Measurements from ENCODE around the gene PREX1.

The PREX1 gene

GRCh38 chr20:48649104-48649626 lies 178.6 kb downstream of the PREX1 start:
- ATAC-seq: no peak

GRCh38 chr20:48648482-48649051 lies 179.2 kb downstream of the PREX1 start:
- TF ChIP-seq ESRRG (CRISPR knock-in tag; IDR thresholded peaks at IDR 0.05) (no peak), ARNTL (CRISPR knock-in tag; IDR thresholded peaks at IDR 0.05; ENCODE audit: borderline replicate concordance, low read depth) (no peak), BACH2 (CRISPR knock-in tag; IDR thresholded peaks at IDR 0.05; ENCODE audit: borderline replicate concordance) (no peak), PPARA (CRISPR knock-in tag; IDR thresholded peaks at IDR 0.05; ENCODE audit: borderline replicate concordance) (no peak), PATZ1 (CRISPR knock-in tag; IDR thresholded peaks at IDR 0.05; ENCODE audit: borderline replicate concordance) (no peak), ZNF8 (CRISPR knock-in tag; IDR thresholded peaks at IDR 0.05) (no peak), CREB5 (CRISPR knock-in tag; IDR thresholded peaks at IDR 0.05; ENCODE audit: low read depth) (no peak), CSRNP3 (CRISPR knock-in tag; IDR thresholded peaks at IDR 0.05) (no peak), ZNF70 (CRISPR knock-in tag; IDR thresholded peaks at IDR 0.05) (no peak), ZFP30 (CRISPR knock-in tag; IDR thresholded peaks at IDR 0.05) (no peak), ZNF565 (CRISPR knock-in tag; conservative IDR thresholded peaks at IDR 0.05; ENCODE audit: low read depth) (no peak), RARB (CRISPR knock-in tag; IDR thresholded peaks at IDR 0.05) (no peak), POU6F1 (CRISPR knock-in tag; IDR thresholded peaks at IDR 0.05; ENCODE audit: borderline replicate concordance, low read depth) (no peak), OSR1 (CRISPR knock-in tag; IDR thresholded peaks at IDR 0.05) (no peak), ZFP3 (CRISPR knock-in tag; IDR thresholded peaks at IDR 0.05) (no peak), GLIS3 (CRISPR knock-in tag; IDR thresholded peaks at IDR 0.05) (no peak)
- ATAC-seq: no peak

More at GRCh38 chr20:48649104-48649626, 178.6 kb downstream of the PREX1 start:
- TF ChIP-seq ZNF565 (CRISPR knock-in tag; conservative IDR thresholded peaks at IDR 0.05; ENCODE audit: low read depth): no peak
- no peak for TF ChIP-seq ARNTL (CRISPR knock-in tag; IDR thresholded peaks at IDR 0.05; ENCODE audit: borderline replicate concordance, low read depth)
- TF ChIP-seq ZNF8 (CRISPR knock-in tag; IDR thresholded peaks at IDR 0.05): no peak
- TF ChIP-seq ESRRG (CRISPR knock-in tag; IDR thresholded peaks at IDR 0.05): no peak
- no peak for TF ChIP-seq ZNF70 (CRISPR knock-in tag; IDR thresholded peaks at IDR 0.05)
- TF ChIP-seq ZC3H10 (CRISPR knock-in tag; IDR thresholded peaks at IDR 0.05): no peak
- TF ChIP-seq TOX (CRISPR knock-in tag; IDR thresholded peaks at IDR 0.05; ENCODE audit: borderline replicate concordance): no peak
- no peak for TF ChIP-seq GLIS3 (CRISPR knock-in tag; IDR thresholded peaks at IDR 0.05)
- TF ChIP-seq SNAI2 (CRISPR knock-in tag; IDR thresholded peaks at IDR 0.05): no peak

GRCh38 chr20:48647858-48648257 lies 179.9 kb downstream of the PREX1 start:
- TF ChIP-seq CREB5 (CRISPR knock-in tag; IDR thresholded peaks at IDR 0.05; ENCODE audit: low read depth): no peak
- no peak for TF ChIP-seq ZC3H10 (CRISPR knock-in tag; IDR thresholded peaks at IDR 0.05)
- no peak for TF ChIP-seq SNAI2 (CRISPR knock-in tag; IDR thresholded peaks at IDR 0.05)
- TF ChIP-seq ESRRG (CRISPR knock-in tag; IDR thresholded peaks at IDR 0.05): no peak
- TF ChIP-seq TSHZ2 (CRISPR knock-in tag; IDR thresholded peaks at IDR 0.05): no peak
- no peak for ATAC-seq
